ENCODE data around the gene RBPJ.

The RBPJ gene

GRCh38 chr4:26367811-26368210, 47.0 kb downstream of the RBPJ start:
- TF ChIP-seq ZNF274 (IDR thresholded peaks at IDR 0.05; ENCODE audit: low read depth, low read length) = no peak
- H3K4me3 ChIP-seq (ENCODE audit: low read length) = no peak overlapping the region

DNA sequence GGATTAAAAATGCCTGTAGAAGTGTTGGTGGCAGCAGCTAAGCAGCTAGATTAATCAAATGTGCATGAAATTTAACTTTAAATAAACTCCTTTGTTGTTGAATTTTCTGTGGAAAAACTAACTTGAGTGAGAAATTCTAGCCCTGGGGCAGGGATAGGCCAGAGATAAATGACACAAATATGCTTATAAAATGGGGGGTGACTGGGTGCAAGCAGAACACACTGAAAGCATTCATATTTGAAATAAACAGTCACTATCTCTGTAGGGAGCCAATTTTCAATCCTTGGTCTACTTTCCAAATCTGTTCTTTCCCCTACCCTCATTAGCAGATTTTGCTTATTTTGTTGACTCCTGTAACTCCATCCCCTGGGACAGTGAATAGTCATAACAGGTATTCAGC, 47.9 kb downstream of the RBPJ start:
- no peak for TF ChIP-seq ZNF274 (IDR thresholded peaks at IDR 0.05; ENCODE audit: low read depth, low read length)
- no peak overlapping the region for H3K4me3 ChIP-seq (ENCODE audit: low read length)

- TF ChIP-seq ZNF274 (IDR thresholded peaks at IDR 0.05; ENCODE audit: low read depth, low read length) = no peak
- H3K4me3 ChIP-seq (ENCODE audit: low read length) = no peak overlapping the region
Measured at GRCh38 chr4:26369132-26369531, 48.3 kb downstream of the RBPJ start.

- no peak overlapping the region for H3K4me3 ChIP-seq (ENCODE audit: low read length)
- no peak for TF ChIP-seq ZNF274 (IDR thresholded peaks at IDR 0.05; ENCODE audit: low read depth, low read length)
Measured at GRCh38 chr4:26369581-26369980, 48.8 kb downstream of the RBPJ start.

- no peak overlapping the region for H3K4me3 ChIP-seq (ENCODE audit: low read length)
- TF ChIP-seq ZNF274 (IDR thresholded peaks at IDR 0.05; ENCODE audit: low read depth, low read length) = no peak
Measured at GRCh38 chr4:26372076-26372475, 51.3 kb downstream of the RBPJ start.

- no peak for TF ChIP-seq ZNF274 (IDR thresholded peaks at IDR 0.05; ENCODE audit: low read depth, low read length)
- no peak overlapping the region for H3K4me3 ChIP-seq (ENCODE audit: low read length)
Measured at GRCh38 chr4:26372525-26373172, 51.8 kb downstream of the RBPJ start.

DNA sequence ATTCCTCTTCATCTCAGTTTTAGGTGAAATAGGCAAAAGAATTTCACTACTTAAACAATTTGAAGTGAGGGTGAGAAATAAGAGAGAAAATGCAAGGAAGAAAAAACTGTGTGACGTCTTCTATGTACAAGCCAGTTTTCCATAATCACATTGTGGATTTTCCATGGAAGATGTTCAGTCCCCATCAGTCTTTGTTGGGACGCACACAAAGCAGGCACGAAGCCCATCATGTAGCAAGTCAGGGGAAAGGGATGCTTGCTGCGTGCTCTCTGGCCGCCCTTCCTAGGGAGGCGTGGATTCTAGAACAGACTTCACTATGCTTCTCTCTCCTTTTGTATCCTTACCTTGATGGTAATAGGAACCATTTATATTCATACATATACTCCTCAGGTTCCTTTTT, 54.7 kb downstream of the RBPJ start:
- H3K4me3 ChIP-seq (ENCODE audit: low read length) = no peak overlapping the region
- no peak for TF ChIP-seq ZNF274 (IDR thresholded peaks at IDR 0.05; ENCODE audit: low read depth, low read length)

DNA sequence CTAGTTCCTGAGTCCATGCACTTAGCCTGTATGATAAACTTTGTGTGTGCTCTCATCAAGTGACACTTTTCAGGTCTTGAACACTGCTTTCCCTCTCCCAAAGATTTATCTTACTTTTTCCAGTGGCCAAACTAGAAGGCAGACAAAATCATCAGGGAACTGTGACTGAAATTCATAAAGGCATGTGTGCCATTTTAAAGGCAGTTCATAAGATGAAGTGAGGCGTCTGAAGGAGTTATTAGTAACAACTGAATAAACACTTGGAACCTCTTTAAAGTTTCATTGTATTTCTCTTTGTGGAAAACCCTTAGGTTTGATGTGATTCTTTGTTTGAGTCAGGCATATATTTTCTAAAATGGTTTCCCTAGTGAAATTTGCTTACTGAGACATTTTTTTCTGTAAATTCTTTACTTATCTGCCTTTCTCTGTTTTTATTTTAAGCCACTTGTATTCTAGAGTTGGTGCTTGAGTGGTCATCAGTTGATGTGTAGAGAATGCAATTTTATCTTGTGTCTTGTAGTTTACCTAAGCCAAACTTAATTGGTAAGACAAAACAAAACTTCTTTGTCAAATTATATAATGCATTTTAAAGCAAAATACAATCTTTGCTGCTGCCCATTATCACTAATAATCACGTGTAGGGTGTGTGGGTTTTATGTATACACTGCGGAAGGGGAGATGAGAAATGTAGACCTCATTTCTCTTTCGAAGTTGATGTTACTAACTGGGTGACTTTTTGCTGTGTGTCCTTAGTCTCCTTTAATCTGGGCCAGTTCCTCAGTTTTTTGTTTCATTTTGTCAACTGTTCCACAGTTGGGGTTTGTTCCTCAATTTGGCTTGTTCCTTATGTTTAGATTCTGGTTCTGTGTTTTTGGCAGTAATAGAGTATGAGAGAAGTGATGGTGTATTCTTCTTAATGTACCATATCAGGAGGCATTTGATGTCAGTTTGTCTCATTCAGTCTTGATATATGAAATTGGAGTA, 56.8 kb downstream of the RBPJ start:
- no peak overlapping the region for H3K4me3 ChIP-seq (ENCODE audit: low read length)
- no peak for TF ChIP-seq ZNF274 (IDR thresholded peaks at IDR 0.05; ENCODE audit: low read depth, low read length)

- no peak overlapping the region for H3K4me3 ChIP-seq (ENCODE audit: low read length)
- no peak for TF ChIP-seq ZNF274 (IDR thresholded peaks at IDR 0.05; ENCODE audit: low read depth, low read length)
Measured at GRCh38 chr4:26379837-26380236, 59.0 kb downstream of the RBPJ start.

- TF ChIP-seq ZNF274 (IDR thresholded peaks at IDR 0.05; ENCODE audit: low read depth, low read length) = no peak
- H3K4me3 ChIP-seq (ENCODE audit: low read length) = no peak overlapping the region
Measured at GRCh38 chr4:26380740-26381139, 59.9 kb downstream of the RBPJ start.

- no peak overlapping the region for H3K4me3 ChIP-seq (ENCODE audit: low read length)
- TF ChIP-seq ZNF274 (IDR thresholded peaks at IDR 0.05; ENCODE audit: low read depth, low read length) = no peak
Measured at GRCh38 chr4:26384380-26385057, 63.7 kb downstream of the RBPJ start.

DNA sequence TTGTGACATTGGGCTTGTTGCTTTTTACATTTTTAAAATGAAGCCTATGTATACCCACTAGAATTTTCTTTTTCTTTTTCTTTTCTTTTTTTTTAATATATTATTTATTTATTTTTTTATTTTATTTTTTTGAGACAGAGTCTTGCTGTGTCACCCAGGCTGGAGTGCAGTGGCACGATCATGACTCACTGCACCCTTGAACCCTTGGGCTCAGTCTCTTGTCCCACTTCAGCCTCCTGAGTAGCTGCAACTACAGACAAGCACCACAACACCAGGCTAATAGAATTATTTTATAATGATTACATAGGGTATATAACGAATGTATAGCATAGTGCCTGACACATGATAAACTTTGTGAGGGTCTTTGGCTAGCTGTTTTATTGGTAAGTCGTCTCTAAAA, 64.9 kb downstream of the RBPJ start:
- H3K4me3 ChIP-seq (ENCODE audit: low read length) = no peak overlapping the region
- no peak for TF ChIP-seq ZNF274 (IDR thresholded peaks at IDR 0.05; ENCODE audit: low read depth, low read length)

DNA sequence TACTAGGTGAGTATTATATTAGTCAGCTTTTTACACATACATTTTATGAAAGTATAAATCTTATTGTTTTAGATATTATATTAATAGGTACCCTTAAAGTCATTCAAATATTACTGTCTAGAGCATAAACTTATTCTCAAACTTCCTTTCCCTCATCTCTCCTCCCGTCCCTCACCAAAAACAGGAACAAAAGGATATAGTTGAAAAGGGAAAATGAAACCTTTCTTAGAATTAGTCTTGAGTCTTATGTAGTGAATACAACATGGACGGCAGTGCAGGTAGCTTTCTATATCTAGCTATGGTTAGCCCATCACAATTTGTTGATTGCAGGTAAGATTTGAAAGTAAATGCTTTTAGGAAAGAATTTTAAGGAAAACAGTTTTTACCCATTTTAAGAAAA, 65.6 kb downstream of the RBPJ start:
- TF ChIP-seq ZNF274 (IDR thresholded peaks at IDR 0.05; ENCODE audit: low read depth, low read length) = no peak

GRCh38 chr4:26388671-26389070, 67.9 kb downstream of the RBPJ start:
- TF ChIP-seq ZNF274 (IDR thresholded peaks at IDR 0.05; ENCODE audit: low read depth, low read length) = no peak
- no peak overlapping the region for H3K4me3 ChIP-seq (ENCODE audit: low read length)

More for the DNA sequence above, 65.6 kb downstream of the RBPJ start:
- no peak overlapping the region for H3K4me3 ChIP-seq (ENCODE audit: low read length)
